Stimulated activated memory B cell treated with anti-CD40 and anti-IgM and Interleukin-4, amounts not matched to agents 10 μg/mL and 1 μg/mL and 100 μg/mL, for 72 hours (primary cell): ENCODE measurements around the gene FERD3L.
"Not testable (repeated sequence)": the region's sequence is repeated elsewhere in the genome, so short reads cannot be mapped to it uniquely, and the experiment has no call there.

Source experiments
- ATAC-seq: fragments of 150-1000 bp; cut with Tn5 transposase; 2 replicates; pipeline ENCODE4 v1.10.0; 2021
- H3K27ac Mint-ChIP-seq: one replicate; pipeline ENCODE4 v1.8.0; 2022; ENCODE audit warnings: mild to moderate bottlenecking, mixed read lengths
- H3K27me3 Mint-ChIP-seq: one replicate; pipeline ENCODE4 v1.8.0; 2022; ENCODE audit warnings: mixed read lengths
- H3K36me3 Mint-ChIP-seq: one replicate; pipeline ENCODE4 v1.8.0; 2022; ENCODE audit warnings: mixed read lengths
- H3K4me1 Mint-ChIP-seq: one replicate; pipeline ENCODE4 v1.8.0; 2022; ENCODE audit warnings: mixed read lengths
- H3K4me3 Mint-ChIP-seq: one replicate; pipeline ENCODE4 v1.8.0; 2022; ENCODE audit warnings: mild to moderate bottlenecking, moderate library complexity, mixed read lengths
- H3K9me3 Mint-ChIP-seq: one replicate; pipeline ENCODE4 v1.8.0; 2022; ENCODE audit warnings: mixed read lengths

Gene FERD3L

GRCh38 chr7:19144661-19145433, at the start of gene FERD3L:
TSS of gene FERD3L (minus strand) at chr7:19145421. CDS start at chr7:19145362, 59 bp downstream.
- ATAC-seq, result peak; percentile 43
- Mint-ChIP-seq H3K4me1 (peaks cover 7% of the 10 kb centered on the region), H3K36me3 (no peaks in the 10 kb centered on the region), H3K27ac (no peak within 1 kb of the TSS), H3K9me3 (no peaks in the 10 kb centered on the region), H3K4me3 (no peak within 1 kb of the TSS), H3K27me3 (peaks cover 63% of the 10 kb centered on the region)

- H3K27ac Mint-ChIP-seq, H3K4me3 Mint-ChIP-seq, H3K9me3 Mint-ChIP-seq, H3K36me3 Mint-ChIP-seq, ATAC-seq, H3K4me1 Mint-ChIP-seq, H3K27me3 Mint-ChIP-seq: not testable (repeated sequence)
These were observed 49.2 kb upstream of the FERD3L start for GRCh38 chr7:19194417-19194816.

- Mint-ChIP-seq H3K9me3 (peaks cover 12% of the 10 kb centered on the region), H3K4me3 (no peak overlapping the region), H3K27me3 (peaks cover 9% of the 10 kb centered on the region), H3K36me3 (no peaks in the 10 kb centered on the region), H3K4me1 (no peaks in the 10 kb centered on the region), H3K27ac (no peak overlapping the region)
- ATAC-seq, result no peak
These were observed 36.4 kb upstream of the FERD3L start for GRCh38 chr7:19181634-19182033.

GRCh38 chr7:19178595-19178994, 33.4 kb upstream of the FERD3L start:
- Mint-ChIP-seq H3K27me3 (peaks cover 9% of the 10 kb centered on the region), H3K4me1 (no peaks in the 10 kb centered on the region), H3K4me3 (no peak overlapping the region), H3K27ac (no peak overlapping the region), H3K9me3 (peaks cover 7% of the 10 kb centered on the region), H3K36me3 (no peaks in the 10 kb centered on the region)
- ATAC-seq, result no peak

- no peak for ATAC-seq
- H3K4me3 Mint-ChIP-seq, result no peak overlapping the region
- H3K27me3 Mint-ChIP-seq, result peaks cover 4% of the 10 kb centered on the region
- H3K4me1 Mint-ChIP-seq, result no peaks in the 10 kb centered on the region
- H3K9me3 Mint-ChIP-seq, result peaks cover under 1% of the 10 kb centered on the region
- no peaks in the 10 kb centered on the region for H3K36me3 Mint-ChIP-seq
- no peak overlapping the region for H3K27ac Mint-ChIP-seq
These were observed 32.0 kb upstream of the FERD3L start for GRCh38 chr7:19177269-19177668.

- ATAC-seq, result no peak
- no peak overlapping the region for H3K27ac Mint-ChIP-seq
- no peaks in the 10 kb centered on the region for H3K9me3 Mint-ChIP-seq
- no peaks in the 10 kb centered on the region for H3K27me3 Mint-ChIP-seq
- no peaks in the 10 kb centered on the region for H3K4me1 Mint-ChIP-seq
- no peak overlapping the region for H3K4me3 Mint-ChIP-seq
- no peaks in the 10 kb centered on the region for H3K36me3 Mint-ChIP-seq
These were observed 30.0 kb upstream of the FERD3L start for GRCh38 chr7:19175241-19175640.

- no peaks in the 10 kb centered on the region for H3K9me3 Mint-ChIP-seq
These were observed 16.4 kb upstream of the FERD3L start for GRCh38 chr7:19161671-19162070.

GRCh38 chr7:19146699-19147098, 1.5 kb upstream of the FERD3L start:
- Mint-ChIP-seq H3K9me3 (no peaks in the 10 kb centered on the region), H3K27ac (no peak overlapping the region), H3K36me3 (no peaks in the 10 kb centered on the region), H3K4me1 (peaks cover 7% of the 10 kb centered on the region), H3K27me3 (peaks cover 56% of the 10 kb centered on the region), H3K4me3 (no peak overlapping the region)
- no peak for ATAC-seq

More at GRCh38 chr7:19161671-19162070, 16.4 kb upstream of the FERD3L start:
- no peaks in the 10 kb centered on the region for H3K4me1 Mint-ChIP-seq
- no peaks in the 10 kb centered on the region for H3K36me3 Mint-ChIP-seq
- H3K4me3 Mint-ChIP-seq, result no peak overlapping the region
- no peak overlapping the region for H3K27ac Mint-ChIP-seq
- H3K27me3 Mint-ChIP-seq, result no peaks in the 10 kb centered on the region
- no peak for ATAC-seq

GRCh38 chr7:19145434-19146115, 354 bp upstream of the FERD3L start:
- no peak for ATAC-seq
- H3K4me3 Mint-ChIP-seq, result no peak overlapping the region
- peaks cover 7% of the 10 kb centered on the region for H3K4me1 Mint-ChIP-seq
- peaks cover 63% of the 10 kb centered on the region for H3K27me3 Mint-ChIP-seq
- H3K27ac Mint-ChIP-seq, result no peak overlapping the region
- no peaks in the 10 kb centered on the region for H3K36me3 Mint-ChIP-seq
- no peaks in the 10 kb centered on the region for H3K9me3 Mint-ChIP-seq

GRCh38 chr7:19143881-19144574, 1.2 kb downstream of the FERD3L start:
- Mint-ChIP-seq H3K4me3 (no peak overlapping the region), H3K27ac (no peak overlapping the region), H3K27me3 (peaks cover 63% of the 10 kb centered on the region), H3K9me3 (no peaks in the 10 kb centered on the region), H3K36me3 (no peaks in the 10 kb centered on the region), H3K4me1 (peaks cover 7% of the 10 kb centered on the region)
- peak; percentile 31 for ATAC-seq

- Mint-ChIP-seq H3K9me3 (no peaks in the 10 kb centered on the region), H3K27me3 (peaks cover 33% of the 10 kb centered on the region), H3K4me3 (no peak overlapping the region), H3K4me1 (peaks cover 7% of the 10 kb centered on the region), H3K27ac (no peak overlapping the region), H3K36me3 (no peaks in the 10 kb centered on the region)
- ATAC-seq, result no peak
These were observed 5.4 kb downstream of the FERD3L start for GRCh38 chr7:19139706-19140327.

- H3K27me3 Mint-ChIP-seq, result no peaks in the 10 kb centered on the region
- no peaks in the 10 kb centered on the region for H3K9me3 Mint-ChIP-seq
- no peak overlapping the region for H3K4me3 Mint-ChIP-seq
- no peak overlapping the region for H3K27ac Mint-ChIP-seq
- no peak for ATAC-seq
- no peaks in the 10 kb centered on the region for H3K4me1 Mint-ChIP-seq
- H3K36me3 Mint-ChIP-seq, result no peaks in the 10 kb centered on the region
These were observed 11.3 kb downstream of the FERD3L start for GRCh38 chr7:19133886-19134285.

- no peaks in the 10 kb centered on the region for H3K9me3 Mint-ChIP-seq
- no peaks in the 10 kb centered on the region for H3K36me3 Mint-ChIP-seq
- ATAC-seq, result no peak
- no peaks in the 10 kb centered on the region for H3K4me1 Mint-ChIP-seq
- peaks cover under 1% of the 10 kb centered on the region for H3K27me3 Mint-ChIP-seq
- H3K27ac Mint-ChIP-seq, result no peak overlapping the region
- no peak overlapping the region for H3K4me3 Mint-ChIP-seq
These were observed 11.8 kb downstream of the FERD3L start for GRCh38 chr7:19133390-19133789.

GRCh38 chr7:19128856-19129255, 16.4 kb downstream of the FERD3L start:
- Mint-ChIP-seq H3K36me3 (no peaks in the 10 kb centered on the region), H3K27ac (no peak overlapping the region), H3K4me1 (no peaks in the 10 kb centered on the region), H3K27me3 (peaks cover 25% of the 10 kb centered on the region), H3K9me3 (no peaks in the 10 kb centered on the region), H3K4me3 (no peak overlapping the region)
- no peak for ATAC-seq

GRCh38 chr7:19121977-19122588, 23.1 kb downstream of the FERD3L start:
- no peaks in the 10 kb centered on the region for H3K36me3 Mint-ChIP-seq

More at GRCh38 chr7:19121977-19122588, 23.1 kb downstream of the FERD3L start:
- Mint-ChIP-seq H3K4me3 (no peak overlapping the region), H3K9me3 (no peaks in the 10 kb centered on the region), H3K27me3 (peaks cover 68% of the 10 kb centered on the region), H3K27ac (no peak overlapping the region), H3K4me1 (peaks cover 10% of the 10 kb centered on the region)
- ATAC-seq, result no peak
